GM19239 (cell line): ENCODE measurements around the gene RSPH9.

Experiments used
- DNase-seq: peaks from one replicate; pipeline ENCODE4 v3.0.0; 2011; ENCODE audit warnings: low spot score; ENCODE audit not compliant: insufficient read length
- FAIRE-seq: peaks from 2 replicates; lab custom pipeline; 2011; peaks lifted over from hg19 to GRCh38; lab: Jason Lieb, UNC

The RSPH9 gene

GRCh38 chr6:43667245-43668150 is 22.7 kb downstream of the RSPH9 start:
- DNase-seq (peak; percentile 83), FAIRE-seq (peak; percentile 96)

GRCh38 chr6:43668151-43669028 is 23.6 kb downstream of the RSPH9 start:
- DNase-seq = peak; percentile 48
- no peak for FAIRE-seq

- no peak for DNase-seq
- no peak for FAIRE-seq
Measured at GRCh38 chr6:43669050-43669921, 24.4 kb downstream of the RSPH9 start.

GRCh38 chr6:43669922-43670622 is 25.2 kb downstream of the RSPH9 start:
- no peak for DNase-seq

GRCh38 chr6:43670623-43670986 is 25.8 kb downstream of the RSPH9 start:
- DNase-seq (no peak), FAIRE-seq (no peak)

More at GRCh38 chr6:43669922-43670622, 25.2 kb downstream of the RSPH9 start:
- FAIRE-seq = no peak

GRCh38 chr6:43671011-43671800 is 26.4 kb downstream of the RSPH9 start:
- DNase-seq = no peak
- no peak for FAIRE-seq

- FAIRE-seq (no peak), DNase-seq (no peak)
Measured at GRCh38 chr6:43671801-43672690, 27.2 kb downstream of the RSPH9 start.

GRCh38 chr6:43673444-43674084 is 28.7 kb downstream of the RSPH9 start:
- FAIRE-seq (no peak), DNase-seq (no peak)

GRCh38 chr6:43674291-43674690 is 29.5 kb downstream of the RSPH9 start:
- FAIRE-seq (no peak), DNase-seq (no peak)

GRCh38 chr6:43674921-43675320 is 30.1 kb downstream of the RSPH9 start:
- DNase-seq (no peak), FAIRE-seq (no peak)

GRCh38 chr6:43676962-43677606 is 32.2 kb downstream of the RSPH9 start:
- DNase-seq (no peak), FAIRE-seq (no peak)

GRCh38 chr6:43677759-43678158 is 32.9 kb downstream of the RSPH9 start:
- DNase-seq = no peak
- FAIRE-seq = no peak

GRCh38 chr6:43678341-43678740 is 33.5 kb downstream of the RSPH9 start:
- DNase-seq = no peak
- no peak for FAIRE-seq

- no peak for FAIRE-seq
- DNase-seq = no peak
Measured at GRCh38 chr6:43679057-43679456, 34.2 kb downstream of the RSPH9 start.

- FAIRE-seq (no peak), DNase-seq (no peak)
Measured at GRCh38 chr6:43680308-43681200, 35.7 kb downstream of the RSPH9 start.

GRCh38 chr6:43681303-43681702 is 36.5 kb downstream of the RSPH9 start:
- FAIRE-seq = no peak

More at GRCh38 chr6:43681303-43681702, 36.5 kb downstream of the RSPH9 start:
- DNase-seq = no peak
